Keratinocyte (primary cell): ENCODE data around the gene PAK2. TPM values are rescaled to one million over a fixed set of nuclear protein-coding genes. Genes with fewer than 3 reads are reported as not detected.
A peak's percentile ranks its signal among the peaks of the same experiment; 100 is the strongest.
"Not testable (repeated sequence)": the region's sequence is repeated elsewhere in the genome, so short reads cannot be mapped to it uniquely, and the experiment has no call there.

ENCODE experiments used
- DNase-seq: peaks from one replicate; pipeline ENCODE4 v3.0.0-alpha.2; 2011; ENCODE audit warnings: low read depth, missing footprints, low spot score
- FAIRE-seq: peaks from 2 replicates; lab custom pipeline; 2011; peaks lifted over from hg19 to GRCh38; lab: Jason Lieb, UNC
- H2AFZ ChIP-seq: 2 replicates; pipeline ENCODE4 v1.6.0; 2012; ENCODE audit warnings: low read length, control low read depth, inconsistent platforms; ENCODE audit not compliant: control insufficient read depth
- H3K27ac ChIP-seq: 2 replicates; pipeline ENCODE4 v1.5.1; 2011; ENCODE audit warnings: low read length; ENCODE audit not compliant: control insufficient read depth, insufficient read depth
- H3K27me3 ChIP-seq: 3 replicates; pipeline ENCODE4 v1.6.0; 2011; ENCODE audit warnings: low read length; ENCODE audit not compliant: control insufficient read depth, insufficient read depth; ENCODE audit errors: extremely low read depth
- H3K36me3 ChIP-seq, 2 experiments: 2 replicates in 1 of 2; 3 replicates in 1 of 2; pipeline ENCODE4 v1.5.1; 2011; ENCODE audit warnings: low read length in 2 of 2, mild to moderate bottlenecking in 1 of 2; ENCODE audit not compliant: control insufficient read depth in 2 of 2, insufficient read depth in 2 of 2; ENCODE audit errors: extremely low read depth in 1 of 2
- H3K4me1 ChIP-seq: 3 replicates; pipeline ENCODE4 v1.5.1; 2011; ENCODE audit warnings: low read length; ENCODE audit not compliant: control insufficient read depth, insufficient read depth; ENCODE audit errors: extremely low read depth
- H3K4me2 ChIP-seq: 3 replicates; pipeline ENCODE4 v1.6.0; 2011; ENCODE audit warnings: low read depth, low read length; ENCODE audit not compliant: control insufficient read depth, insufficient read depth; ENCODE audit errors: extremely low read depth
- H3K4me3 ChIP-seq, 3 experiments: fragments of 200-600 bp in 1 of 3; sonication (generic) in 1 of 3; 2 replicates in 2 of 3; 3 replicates in 1 of 3; pipeline ENCODE4 v1.5.1; 2011 to 2016; ENCODE audit warnings: low read length in 3 of 3, mild to moderate bottlenecking in 3 of 3, control low read depth in 2 of 3, inconsistent platforms in 1 of 3, low read depth in 1 of 3, mixed read lengths in 1 of 3, mixed run types in 1 of 3, moderate library complexity in 1 of 3; ENCODE audit not compliant: control insufficient read depth in 2 of 3, insufficient read depth in 2 of 3; ENCODE audit errors: extremely low read depth in 1 of 3
- H3K79me2 ChIP-seq: 2 replicates; pipeline ENCODE4 v1.6.0; 2012; ENCODE audit warnings: low read length; ENCODE audit not compliant: control insufficient read depth, insufficient read depth
- H3K9ac ChIP-seq: 3 replicates; pipeline ENCODE4 v1.6.0; 2011; ENCODE audit warnings: low read length; ENCODE audit not compliant: control insufficient read depth, insufficient read depth; ENCODE audit errors: extremely low read depth
- H3K9me1 ChIP-seq: 3 replicates; pipeline ENCODE4 v1.6.0; 2011; ENCODE audit warnings: low read length; ENCODE audit not compliant: control insufficient read depth, insufficient read depth; ENCODE audit errors: extremely low read depth
- H3K9me3 ChIP-seq: 2 replicates; pipeline ENCODE4 v1.5.1; 2012; ENCODE audit warnings: low read depth, low read length; ENCODE audit not compliant: control insufficient read depth
- H4K20me1 ChIP-seq: 3 replicates; pipeline ENCODE4 v1.6.0; 2011; ENCODE audit warnings: low read length; ENCODE audit not compliant: control insufficient read depth, insufficient read depth; ENCODE audit errors: extremely low read depth
- CTCF ChIP-seq, 3 experiments: IDR thresholded peaks in 1 of 3; conservative IDR thresholded peaks in 1 of 3; optimal IDR thresholded peaks in 1 of 3; 2 replicates in 2 of 3; 3 replicates in 1 of 3; pipeline versions ENCODE3 to v1.5.1; 2011; ENCODE audit warnings: low read length in 3 of 3, mild to moderate bottlenecking in 3 of 3, moderate library complexity in 2 of 3, control low read depth in 1 of 3, inconsistent platforms in 1 of 3; ENCODE audit not compliant: insufficient read depth in 2 of 3; ENCODE audit errors: extremely low read depth in 1 of 3
- EZH2 ChIP-seq: IDR thresholded peaks from one replicate; pipeline ENCODE4 v1.6.1; 2012; ENCODE audit warnings: inconsistent platforms, mild to moderate bottlenecking, low read length, moderate library complexity
- dilution Hi-C: fragments of 300-500 bp; cut with MboI; formaldehyde crosslinking; loops from one replicate; pipeline ENCODE4 v1.7.0; 2020; ENCODE audit warnings: low sequenced_read_pairs; ENCODE audit not compliant: extremely low pct_ligation_motif_present
- polyA plus RNA-seq, 5 experiments: library from polyadenylated mRNA; depleted of rRNA in 3 of 5; stranded (reverse) in 3 of 5; stranded (forward) in 1 of 5; unstranded in 1 of 5; fragments of >200 nt; gene quantifications; 1 replicate in 1 of 5; 2 replicates in 3 of 5; 3 replicates in 1 of 5; pipeline versions ENCODE4 v1.2.1 to v1.2.3, GENCODE V29; 2011 to 2012; ENCODE audit warnings: missing spikeins in 2 of 5, low read depth in 1 of 5, low replicate concordance in 1 of 5

PAK2 gene
- polyA plus RNA-seq, 1 donor (not counting 4 experiments of a cell fraction or from before 2014, with no cell fraction given) = 52.3 TPM

GRCh38 chr3:196741249-196741889 is 1.7 kb downstream of the PAK2 start:
- FAIRE-seq = peak; percentile 26

GRCh38 chr3:196743569-196743968 is 3.9 kb downstream of the PAK2 start:
- H3K79me2 ChIP-seq = peaks cover 86% of the 10 kb centered on the region
- H2AFZ ChIP-seq, H3K4me1 ChIP-seq, H3K27me3 ChIP-seq, dilution Hi-C loops, H3K4me2 ChIP-seq, H3K9me1 ChIP-seq, DNase-seq, H3K9ac ChIP-seq, H4K20me1 ChIP-seq, H3K36me3 ChIP-seq, FAIRE-seq, H3K4me3 ChIP-seq, H3K27ac ChIP-seq, H3K9me3 ChIP-seq: not testable (repeated sequence)

More at GRCh38 chr3:196741249-196741889, 1.7 kb downstream of the PAK2 start:
- H4K20me1 ChIP-seq = peaks cover 3% of the 10 kb centered on the region
- H3K9ac ChIP-seq = peak overlapping the region; percentile 93
- DNase-seq = no peak
- H3K9me3 ChIP-seq = no peaks in the 10 kb centered on the region
- dilution Hi-C loops = no loop called here
- H3K9me1 ChIP-seq = no peaks in the 10 kb centered on the region
- no peaks in the 10 kb centered on the region for H3K4me1 ChIP-seq
- peaks cover 0 to 1% of the 10 kb centered on the region in 2 experiments for H3K36me3 ChIP-seq
- H3K4me2 ChIP-seq = peak overlapping the region; percentile 96
- H3K27ac ChIP-seq = peak overlapping the region; percentile 94
- peaks cover 64% of the 10 kb centered on the region for H3K79me2 ChIP-seq
- TF ChIP-seq CTCF (optimal IDR thresholded peaks at IDR 0.05 in 1 of 3, IDR thresholded peaks at IDR 0.05 in 1 of 3, conservative IDR thresholded peaks at IDR 0.05 in 1 of 3; ENCODE audit: extremely low read depth in 1 of 3, insufficient read depth in 2 of 3, low read length in 3 of 3) (no peak), EZH2 (no peak)
- no peak overlapping the region for H2AFZ ChIP-seq
- no peaks in the 10 kb centered on the region for H3K27me3 ChIP-seq
- peak overlapping the region; percentile 80 to 85 (median 83) for H3K4me3 ChIP-seq

- dilution Hi-C loops = no loop called here
- Histone ChIP-seq H3K4me1 (no peaks in the 10 kb centered on the region), H3K4me3 (no peak overlapping the region), H3K4me2 (no peak overlapping the region), H3K79me2 (peaks cover 96% of the 10 kb centered on the region), H4K20me1 (peaks cover 3% of the 10 kb centered on the region), H3K9me1 (no peaks in the 10 kb centered on the region), H3K27ac (no peak overlapping the region), H3K9ac (no peak overlapping the region), H3K27me3 (no peaks in the 10 kb centered on the region), H3K9me3 (no peaks in the 10 kb centered on the region), H3K36me3 (peaks cover 0 to 2% of the 10 kb centered on the region in 2 experiments), H2AFZ (no peak overlapping the region)
- DNase-seq (no peak), FAIRE-seq (no peak)
- no peak for TF ChIP-seq EZH2
- TF ChIP-seq CTCF (optimal IDR thresholded peaks at IDR 0.05 in 1 of 3, IDR thresholded peaks at IDR 0.05 in 1 of 3, conservative IDR thresholded peaks at IDR 0.05 in 1 of 3; ENCODE audit: extremely low read depth in 1 of 3, insufficient read depth in 2 of 3, low read length in 3 of 3) = no peak
These were observed 9.5 kb downstream of the PAK2 start for GRCh38 chr3:196749125-196749524.
